ENCODE measurements around the gene FNDC3B.

FNDC3B gene

DNA sequence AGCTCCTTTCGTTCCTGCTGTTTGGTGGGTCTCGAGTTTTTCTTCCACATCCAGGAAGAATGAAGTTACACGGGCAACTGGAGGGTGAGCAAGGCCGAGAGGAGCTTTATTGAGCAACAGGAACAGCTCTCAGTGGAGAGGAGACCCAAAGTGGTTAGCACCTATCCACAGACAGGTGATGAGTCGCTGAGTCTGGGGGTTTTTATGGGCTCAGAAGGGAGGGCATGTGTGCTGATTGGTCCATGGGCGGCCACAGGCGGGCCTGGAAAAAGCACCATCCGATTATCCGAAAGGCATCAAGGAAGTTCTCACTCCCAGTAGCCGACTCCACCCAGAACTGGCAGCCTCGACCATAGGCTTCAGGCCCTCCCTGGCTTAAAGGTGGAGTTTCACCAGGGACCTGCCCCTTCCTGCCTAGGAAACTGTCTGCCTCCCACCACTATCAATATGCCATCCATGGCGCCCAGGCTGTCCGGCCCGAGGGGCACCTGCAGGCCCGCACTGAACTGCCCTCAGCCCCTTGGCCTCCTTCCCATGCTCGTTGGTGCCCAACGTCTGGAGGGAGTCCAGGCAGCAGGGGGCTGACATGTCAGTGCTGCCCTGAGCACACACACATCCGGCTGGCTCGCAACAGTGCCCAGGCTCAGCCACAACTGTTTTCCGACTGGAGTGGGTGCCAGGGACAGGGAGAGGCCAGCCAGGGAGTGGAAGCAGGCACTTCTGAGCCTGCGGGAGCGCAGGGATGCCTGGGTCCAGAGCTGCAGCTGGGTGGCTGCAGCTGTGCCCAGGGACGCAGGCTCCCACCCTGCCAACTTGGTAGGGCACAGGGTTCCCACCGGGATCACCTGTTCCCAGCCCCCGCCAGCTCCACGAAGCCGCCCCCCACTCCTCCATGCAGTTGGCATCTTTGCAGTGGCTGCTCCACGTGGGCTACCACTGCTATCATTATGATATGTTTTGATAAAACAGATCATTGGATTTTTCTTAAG, 170.2 kb downstream of the FNDC3B start:
- no peak for DNase-seq (ENCODE audit: low read depth in 1 of 2, low spot score in 1 of 2)

DNA sequence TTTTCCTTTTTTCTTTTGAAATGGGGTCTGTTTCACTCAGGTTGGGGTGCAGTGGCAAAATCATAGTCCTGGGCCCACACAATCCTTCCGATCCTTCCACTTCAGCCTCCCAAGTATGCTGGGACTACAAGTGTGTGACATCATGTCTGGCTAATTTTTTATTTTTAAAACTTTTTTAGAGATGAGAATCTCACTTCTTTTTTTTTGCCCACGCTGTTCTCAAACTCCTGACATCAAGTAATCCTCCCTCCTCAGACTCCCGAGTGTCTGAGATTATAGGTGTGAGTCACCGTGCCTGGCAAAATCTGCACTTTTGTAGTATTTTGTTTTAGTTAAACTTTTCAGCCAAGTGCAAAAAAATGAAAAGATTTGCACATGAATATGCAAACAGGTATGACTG, 171.0 kb downstream of the FNDC3B start:
- no peak for DNase-seq (ENCODE audit: low read depth in 1 of 2, low spot score in 1 of 2)

DNA sequence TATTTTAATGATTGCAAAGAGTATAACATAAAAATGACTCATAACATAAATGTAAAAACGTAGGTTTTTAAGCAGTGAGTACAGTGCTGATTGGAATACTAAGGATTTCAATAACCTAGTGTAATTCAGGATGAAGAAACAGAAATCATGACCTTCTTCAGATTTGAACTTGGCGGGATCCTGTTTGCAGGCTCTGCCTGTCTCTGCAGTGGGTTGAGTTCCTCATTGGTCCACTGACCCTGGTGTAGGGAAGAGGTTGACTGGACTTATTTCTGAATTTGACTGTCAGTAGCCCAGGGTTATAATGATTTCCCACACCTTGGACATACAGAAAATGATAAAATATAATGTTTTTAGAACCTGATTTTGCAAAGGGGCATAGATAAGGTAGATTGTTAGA, 171.7 kb downstream of the FNDC3B start:
- no peak for DNase-seq (ENCODE audit: low read depth in 1 of 2, low spot score in 1 of 2)

DNA sequence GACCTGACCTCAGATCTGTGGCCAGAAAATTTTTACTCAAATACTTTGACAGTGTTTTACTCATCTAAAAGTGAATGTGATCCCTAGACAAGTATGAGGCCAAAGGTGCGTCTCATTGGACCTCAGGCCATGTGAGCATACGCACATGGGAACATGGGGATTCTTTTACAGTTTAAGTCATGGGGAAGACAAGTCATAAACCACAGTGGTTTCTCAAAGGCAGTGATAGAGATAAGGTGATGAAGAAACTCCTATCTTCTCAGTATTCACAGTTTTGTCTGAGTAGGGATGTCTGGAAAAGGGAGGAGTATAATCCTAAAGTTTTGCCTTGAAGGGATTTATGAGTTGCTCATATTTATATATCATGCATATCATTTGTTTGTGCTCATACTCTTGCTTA, 173.8 kb downstream of the FNDC3B start:
- no peak for DNase-seq (ENCODE audit: low read depth in 1 of 2, low spot score in 1 of 2)

DNA sequence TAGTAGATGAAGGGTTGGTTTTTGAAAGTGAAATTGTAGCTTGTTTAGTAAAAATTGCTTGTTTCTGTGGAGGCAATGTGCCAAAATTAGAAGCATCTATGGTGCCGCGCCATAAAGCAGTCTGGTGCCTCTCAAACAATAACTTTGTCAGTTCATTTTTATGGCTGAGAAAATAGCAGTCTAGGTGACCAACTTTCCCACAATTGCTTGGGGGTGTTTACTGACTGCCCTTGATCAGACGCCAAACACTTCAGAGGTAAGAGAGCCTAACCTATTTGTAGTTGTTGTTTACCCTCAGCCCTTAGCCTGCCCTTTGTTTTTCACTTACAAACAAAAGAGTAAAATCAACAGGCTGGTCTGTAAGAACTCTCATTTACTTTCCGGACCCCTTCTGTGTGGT, 174.5 kb downstream of the FNDC3B start:
- DNase-seq (ENCODE audit: low read depth in 1 of 2, low spot score in 1 of 2), result no peak

DNA sequence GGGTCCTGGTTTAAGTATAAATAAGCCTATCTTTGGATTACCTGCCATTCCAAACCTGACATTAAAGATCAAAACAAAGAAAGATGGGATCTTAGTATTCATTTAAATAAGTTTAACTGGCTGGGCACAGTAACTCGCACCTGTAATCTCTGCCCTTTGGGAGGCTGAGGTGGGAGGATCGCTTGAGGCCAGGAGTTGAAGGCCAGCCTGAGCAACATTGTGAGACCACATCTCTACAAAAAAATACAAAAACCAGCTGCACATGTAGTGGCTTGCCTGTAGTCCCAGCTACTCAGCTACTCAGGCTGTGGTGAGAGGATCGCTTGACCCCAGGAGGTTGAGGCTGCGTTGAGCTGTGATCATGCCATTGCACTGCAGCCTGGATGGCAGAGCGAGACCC, 176.9 kb downstream of the FNDC3B start:
- no peak for DNase-seq (ENCODE audit: low read depth in 1 of 2, low spot score in 1 of 2)

DNA sequence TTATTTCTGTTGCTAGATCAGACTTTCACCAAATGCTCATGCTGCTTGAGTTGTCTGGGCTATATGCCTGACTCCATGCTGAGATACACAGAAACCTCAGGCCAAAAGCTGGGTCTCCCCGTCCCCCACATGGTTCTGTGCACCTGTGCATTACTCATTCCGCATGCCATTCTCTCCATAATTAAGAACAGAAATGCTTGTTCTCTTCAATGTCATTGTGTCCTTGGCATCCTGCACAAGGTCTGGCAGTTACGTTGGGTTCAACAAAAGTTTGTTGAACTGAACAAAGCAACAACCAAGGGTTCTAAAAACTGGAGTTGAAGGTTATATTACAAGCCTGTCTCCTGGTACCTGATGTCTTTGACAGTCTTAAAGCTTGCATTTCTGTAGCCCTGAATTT, 177.5 kb downstream of the FNDC3B start:
- no peak for DNase-seq (ENCODE audit: low read depth in 1 of 2, low spot score in 1 of 2)

DNA sequence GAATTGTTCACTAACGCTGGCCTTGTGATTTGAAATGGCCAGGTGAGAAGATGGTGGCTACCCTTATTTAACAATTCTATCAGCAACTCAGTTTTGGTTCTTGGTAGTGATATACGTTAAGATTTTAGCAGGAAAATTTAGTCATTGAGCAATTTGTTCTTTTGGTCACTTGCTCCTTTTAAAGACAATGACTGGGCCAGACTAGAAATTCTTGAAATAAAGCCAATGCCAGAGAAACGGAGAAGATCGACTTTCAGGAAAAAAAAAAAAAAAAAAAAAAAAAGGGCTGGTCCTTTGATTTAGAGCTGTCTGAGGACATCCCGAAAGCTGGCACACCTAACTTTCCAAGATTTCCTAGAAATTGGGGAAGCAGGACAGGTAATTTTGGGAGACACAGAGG, 178.5 kb downstream of the FNDC3B start:
- no peak for DNase-seq (ENCODE audit: low read depth in 1 of 2, low spot score in 1 of 2)

DNA sequence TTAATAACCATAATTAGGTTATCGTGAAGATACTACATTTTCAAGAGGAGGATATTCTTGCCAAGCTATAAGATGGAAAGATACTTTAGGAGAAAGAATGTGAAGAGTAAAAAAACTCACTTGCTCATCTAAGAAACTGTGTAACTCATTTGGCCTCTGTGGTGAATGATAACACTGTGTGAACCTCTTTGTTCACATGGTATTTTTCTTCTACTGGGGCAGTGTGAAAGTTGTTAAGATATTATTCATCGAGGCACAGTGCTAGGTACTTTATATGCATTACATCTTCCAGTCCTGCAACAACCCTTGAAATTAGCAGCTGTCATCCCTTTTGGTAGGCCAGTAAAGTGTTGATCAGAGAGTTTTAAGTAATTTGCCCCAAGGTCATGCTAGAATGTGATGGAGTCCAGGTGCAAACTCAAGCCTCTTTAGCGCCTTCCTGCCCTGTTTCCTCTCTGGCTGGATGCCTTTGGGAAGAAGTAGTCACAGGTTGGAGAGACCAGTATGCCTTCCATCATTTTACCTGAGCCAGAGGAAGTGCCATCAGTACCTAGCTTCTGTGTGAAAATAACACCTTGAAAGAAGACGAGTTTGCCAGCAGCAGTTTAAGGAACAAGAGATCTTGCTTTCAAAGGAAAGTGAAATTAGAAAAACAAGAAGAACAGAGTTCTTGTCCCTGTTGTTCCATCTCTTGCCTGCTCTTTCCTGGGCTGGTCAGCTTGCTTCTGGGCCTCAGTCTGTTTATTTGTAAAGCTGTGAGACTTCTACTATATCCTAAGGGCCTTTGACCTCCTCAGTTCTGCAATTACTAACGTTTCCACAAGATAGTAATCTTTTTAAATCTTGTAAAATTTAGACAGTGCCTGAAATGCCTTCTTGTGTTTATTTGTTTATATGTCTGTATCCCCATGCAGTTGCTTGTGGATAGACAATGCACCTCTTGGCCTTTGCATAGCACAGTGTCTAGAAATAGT, 179.3 kb downstream of the FNDC3B start:
- no peak for DNase-seq (ENCODE audit: low read depth in 1 of 2, low spot score in 1 of 2)

DNA sequence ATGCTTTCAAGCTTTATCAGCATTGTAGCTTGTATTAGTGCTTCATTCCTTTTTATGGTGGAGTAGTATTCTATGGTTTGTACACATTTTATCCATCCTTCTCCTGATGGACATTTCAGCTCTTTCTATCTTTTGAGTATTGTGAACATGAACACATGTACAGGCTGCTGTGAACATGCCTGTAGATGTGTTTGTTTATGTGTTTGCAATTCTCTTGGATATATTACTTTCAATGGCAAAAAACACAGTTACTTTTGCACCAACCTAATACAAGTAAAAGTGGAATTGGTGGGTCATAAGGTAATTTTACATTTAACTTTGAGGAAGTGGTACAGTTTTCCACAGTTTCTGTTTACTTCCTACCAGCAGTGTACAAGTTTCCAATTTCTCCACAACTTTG, 180.4 kb downstream of the FNDC3B start:
- DNase-seq (ENCODE audit: low read depth in 1 of 2, low spot score in 1 of 2), result no peak

DNA sequence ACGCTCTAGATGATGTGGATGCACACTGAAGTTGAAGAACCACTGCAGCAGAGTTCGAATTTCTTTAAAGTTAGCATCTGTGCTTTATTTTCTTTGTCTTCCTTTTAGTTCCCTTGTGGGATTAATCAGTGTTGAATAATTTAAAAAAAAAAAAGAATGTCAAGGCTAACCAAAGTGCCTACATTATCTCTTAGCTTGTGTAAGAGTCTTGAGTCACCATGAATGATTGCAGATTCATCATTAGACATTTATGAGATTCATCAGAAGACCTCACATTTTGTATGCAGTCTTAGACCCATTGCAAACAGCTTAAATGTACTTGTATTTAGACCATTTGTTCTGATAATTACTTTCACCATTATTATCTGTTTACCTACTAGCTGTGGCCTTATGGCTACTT, 182.2 kb downstream of the FNDC3B start:
- no peak for DNase-seq (ENCODE audit: low read depth in 1 of 2, low spot score in 1 of 2)

DNA sequence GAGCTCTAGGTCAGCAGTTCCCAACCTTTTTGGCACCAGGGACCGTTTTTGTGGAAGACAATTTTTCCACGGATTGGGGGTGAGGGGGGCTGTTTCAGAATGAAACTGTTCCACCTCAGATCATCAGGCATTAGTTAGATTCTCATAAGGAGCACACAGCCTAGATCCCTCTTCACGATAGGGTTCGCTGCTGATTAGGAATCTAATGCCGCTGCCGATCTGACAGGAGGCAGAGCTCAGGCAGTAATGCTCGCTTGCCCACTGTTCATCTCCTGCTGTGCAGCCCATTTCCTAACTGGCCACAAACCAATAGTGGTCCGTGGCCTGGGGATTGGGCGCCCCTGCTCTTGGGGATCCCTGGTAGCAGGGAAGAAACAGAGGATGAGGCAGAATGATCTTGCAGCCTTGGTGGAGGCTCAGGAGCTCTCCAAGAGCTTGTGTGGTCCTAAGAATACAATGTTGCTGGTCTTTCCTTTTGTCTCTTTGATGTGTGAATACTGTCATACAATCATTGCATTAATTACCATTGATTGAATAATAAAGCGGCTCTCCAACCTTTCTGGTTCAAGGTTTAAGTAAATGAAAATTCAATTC, 183.2 kb downstream of the FNDC3B start:
- no peak for DNase-seq (ENCODE audit: low read depth in 1 of 2, low spot score in 1 of 2)

DNA sequence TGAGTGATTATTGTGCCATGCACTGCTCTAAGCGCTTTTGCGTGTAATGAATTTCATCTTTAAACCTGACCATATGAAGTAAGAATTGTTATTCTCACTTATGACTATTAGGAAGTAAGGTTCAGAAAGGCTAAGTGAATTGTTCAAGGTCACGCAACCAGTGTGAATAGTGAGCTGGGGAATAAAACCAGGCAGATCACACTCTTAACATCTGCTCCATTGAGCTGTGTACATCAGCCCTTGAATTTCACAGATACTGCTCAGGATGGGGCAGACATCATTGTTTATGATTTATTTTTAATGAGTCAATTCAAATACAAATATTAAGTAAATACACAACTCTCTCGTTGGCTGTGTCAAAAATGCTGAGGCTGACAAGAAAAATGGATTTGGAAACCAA, 184.5 kb downstream of the FNDC3B start:
- no peak for DNase-seq (ENCODE audit: low read depth in 1 of 2, low spot score in 1 of 2)

DNA sequence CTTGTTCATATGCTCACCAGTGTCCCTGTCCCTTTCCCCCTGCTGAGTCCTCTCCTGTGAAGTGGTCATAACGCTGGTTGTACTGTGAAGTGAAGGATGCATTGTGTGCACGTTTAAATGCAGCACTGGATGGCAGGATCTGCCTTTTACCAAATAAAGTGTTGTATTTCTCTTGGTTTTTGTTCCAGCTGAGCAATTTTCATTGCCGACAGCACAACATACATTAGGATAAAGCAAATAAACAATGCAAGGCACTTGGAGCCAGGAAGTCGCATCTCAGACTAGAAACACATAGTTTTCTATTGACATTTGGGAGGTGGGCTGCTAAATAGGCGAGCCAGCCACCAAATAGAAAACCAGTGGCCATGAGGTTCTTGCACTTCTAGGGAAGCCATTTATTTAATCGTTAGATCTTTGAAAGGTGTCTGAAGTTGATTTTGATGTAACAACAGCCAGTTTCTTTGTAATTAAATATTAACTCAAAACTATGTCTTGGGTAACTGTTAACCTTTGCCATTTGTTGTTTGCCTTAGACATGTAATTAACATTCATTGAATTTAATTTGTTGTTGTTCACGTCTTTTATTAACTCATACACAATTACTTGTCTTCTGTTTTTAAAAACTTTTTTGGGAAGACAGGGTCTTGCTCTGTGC, 185.3 kb downstream of the FNDC3B start:
- no peak for DNase-seq (ENCODE audit: low read depth in 1 of 2, low spot score in 1 of 2)

DNA sequence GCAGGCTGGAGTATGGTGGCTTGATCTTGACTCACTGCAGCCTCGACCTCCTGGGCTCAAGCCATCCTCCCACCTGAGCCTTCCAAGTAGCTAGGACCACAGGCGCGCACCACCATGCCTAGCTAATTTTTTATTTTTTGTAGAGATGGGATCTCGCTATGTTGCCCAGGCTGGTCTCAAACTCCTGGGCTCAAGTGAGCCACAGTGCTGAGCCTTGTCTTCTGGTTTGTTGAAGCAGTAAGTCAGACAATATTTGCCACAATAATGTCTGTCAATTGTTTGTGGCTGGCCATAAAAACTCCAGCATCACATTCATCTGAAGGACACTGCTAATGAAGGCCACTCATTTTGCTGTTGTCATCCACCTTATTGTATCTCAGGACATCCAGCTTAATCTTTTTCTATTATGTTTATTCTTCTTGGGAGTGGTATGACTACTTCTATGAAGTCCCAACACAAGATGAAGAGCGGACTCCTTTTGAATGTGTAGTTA, 185.9 kb downstream of the FNDC3B start:
- DNase-seq (ENCODE audit: low read depth in 1 of 2, low spot score in 1 of 2), result no peak

DNA sequence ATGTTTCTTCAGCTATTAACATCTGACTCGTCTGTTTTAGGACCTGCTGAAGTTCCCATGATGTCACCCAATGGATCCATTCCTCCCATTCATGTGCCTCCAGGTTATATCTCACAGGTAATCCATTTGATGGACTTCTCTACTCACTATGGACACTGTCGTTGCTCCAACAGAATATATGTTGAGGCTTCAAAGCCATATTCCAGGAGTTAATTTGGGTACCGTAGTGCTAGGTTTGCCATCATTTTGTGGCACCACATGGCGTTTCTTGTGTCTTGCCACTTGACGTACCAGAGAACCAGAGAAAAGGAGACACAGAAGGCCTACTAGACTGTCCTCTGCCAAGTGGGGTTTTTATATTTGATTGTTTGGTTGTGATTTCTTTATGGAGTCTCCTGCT, 187.5 kb downstream of the FNDC3B start:
- DNase-seq (ENCODE audit: low read depth in 1 of 2, low spot score in 1 of 2), result no peak

DNA sequence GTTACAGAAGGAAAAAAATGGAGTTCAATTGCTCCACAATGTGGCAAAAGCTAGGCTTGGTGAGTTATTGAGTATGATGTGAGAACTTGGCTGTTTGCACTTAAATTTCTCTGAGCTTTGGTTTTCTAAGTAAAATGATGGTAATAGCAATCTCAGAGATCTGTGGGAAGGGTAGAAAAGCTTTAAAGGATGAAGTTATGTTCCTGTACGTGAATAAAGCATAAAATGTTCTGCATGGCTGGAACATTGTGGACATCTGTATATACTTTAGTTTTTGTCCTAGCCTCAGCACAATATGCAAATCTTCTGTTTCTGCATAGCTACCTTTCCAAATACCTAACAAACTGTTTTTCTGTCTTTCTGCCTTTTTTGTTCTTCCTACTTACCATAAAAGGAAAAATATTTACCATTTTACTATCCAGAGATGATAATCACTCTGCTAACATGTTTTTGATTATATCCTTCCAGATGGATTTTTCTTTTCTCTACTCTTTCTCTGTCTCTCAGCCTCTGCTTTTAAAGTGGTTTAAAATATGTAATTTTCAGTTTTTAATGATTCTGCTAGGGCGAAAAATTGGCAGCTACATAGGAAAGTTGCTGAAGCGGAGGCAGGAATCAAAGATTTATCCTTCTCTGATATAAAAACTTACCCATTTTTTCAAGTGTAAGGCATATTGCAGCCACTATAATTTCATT, 188.1 kb downstream of the FNDC3B start:
- DNase-seq (ENCODE audit: low read depth in 1 of 2, low spot score in 1 of 2), result no peak

DNA sequence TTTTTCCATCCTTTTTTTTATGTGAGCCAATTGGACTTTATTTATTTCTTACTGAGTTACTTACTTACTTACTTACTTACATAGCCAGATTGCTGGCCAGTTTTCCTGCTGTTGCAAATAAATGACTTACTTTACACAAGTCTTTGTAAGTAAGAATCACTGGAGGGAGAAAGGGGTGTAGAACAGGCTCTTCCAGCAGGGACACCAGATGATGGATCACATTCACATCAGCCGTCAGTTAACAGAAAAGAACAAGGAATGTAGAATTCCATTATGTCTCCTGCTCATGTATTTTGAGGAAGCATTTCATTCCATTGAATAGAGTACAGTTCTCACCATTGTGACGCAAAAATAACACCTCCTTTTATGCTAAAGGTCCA, 188.6 kb downstream of the FNDC3B start:
- no peak for DNase-seq (ENCODE audit: low read depth in 1 of 2, low spot score in 1 of 2)

DNA sequence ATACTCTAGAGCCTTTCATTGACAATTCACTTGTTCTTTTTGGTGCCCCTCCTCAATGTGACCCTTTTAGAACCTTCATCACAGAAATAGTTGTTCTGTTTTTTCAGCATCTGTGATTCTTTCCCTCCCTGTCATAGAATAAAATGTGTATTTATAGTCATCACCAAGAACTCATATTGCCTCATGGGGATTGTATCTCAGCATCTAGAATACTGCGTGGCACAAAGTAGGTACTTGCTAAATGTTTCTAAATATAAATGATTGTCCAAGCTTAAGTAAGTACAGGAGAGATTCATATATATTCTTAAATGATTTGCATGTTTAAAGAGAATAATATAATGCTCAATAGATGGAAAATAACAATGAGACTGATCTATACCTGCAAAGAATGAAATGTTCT, 190.1 kb downstream of the FNDC3B start:
- DNase-seq (ENCODE audit: low read depth in 1 of 2, low spot score in 1 of 2), result no peak

DNA sequence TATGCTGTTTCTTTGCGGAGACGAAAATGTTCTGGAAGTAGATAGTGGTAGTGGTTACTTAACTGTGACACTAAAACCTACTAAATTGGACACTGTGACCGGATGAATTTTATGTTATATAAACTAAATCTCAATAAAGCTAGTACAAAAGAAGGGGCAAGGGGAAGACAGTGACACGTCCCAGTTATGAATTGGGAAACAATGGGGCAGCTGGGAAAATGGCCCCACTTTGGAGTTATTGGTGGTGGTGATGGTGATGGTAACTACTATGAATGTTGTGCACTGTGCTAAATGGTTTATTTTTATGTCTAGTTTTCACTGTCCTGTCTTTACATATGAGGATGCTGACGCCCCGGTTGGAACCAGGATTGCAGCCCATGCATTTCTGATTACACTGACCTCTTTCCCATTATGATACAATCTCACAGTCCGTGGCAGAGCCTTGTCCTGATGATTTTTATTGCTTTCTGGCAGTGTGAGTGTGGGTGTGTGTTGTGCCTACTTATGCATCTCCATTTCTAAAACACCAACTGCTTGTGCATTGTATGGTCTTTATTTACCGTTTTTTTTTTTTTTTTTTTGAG, 192.0 kb downstream of the FNDC3B start:
- no peak for DNase-seq (ENCODE audit: low read depth in 1 of 2, low spot score in 1 of 2)
